ENCODE results near the gene PTPN3. TPM values are rescaled to one million over a fixed set of nuclear protein-coding genes. Genes with fewer than 3 reads are reported as not detected.

PTPN3 gene
- total RNA-seq, 2 donors from 2014 or later: 13.2 to 19.5 TPM

GRCh38 chr9:109475526-109475925 is 22.6 kb downstream of the PTPN3 start:
- Histone ChIP-seq H3K27ac (peak overlapping the region; percentile 42 to 92 (median 88)), H3K36me3 (replicated peaks in 1 of 2; ENCODE audit: insufficient read depth in 1 of 2, low read depth in 2 of 2) (no peaks in the 10 kb centered on the region), H3K27me3 (no peaks in the 10 kb centered on the region), H3K4me3 (no peak overlapping the region), H3K4me1 (peaks cover 67% of the 10 kb centered on the region), H3K9me3 (no peaks in the 10 kb centered on the region)
- intact Hi-C loops (cut with DNase I): no loop called here
- DNase-seq: peak in 3 of 4 donors; percentile 25 to 32 (median 31)
- no peak for ATAC-seq
- WGBS, 2 donors: 37 to 39% methylated on average over 7 of the region's 7 CpGs
- TF ChIP-seq POLR2A (IDR thresholded peaks at IDR 0.05): no peak
- no peak for TF ChIP-seq CTCF (IDR thresholded peaks at IDR 0.05)

GRCh38 chr9:109474944-109475343 is 23.2 kb downstream of the PTPN3 start:
- H3K4me1 ChIP-seq: peaks cover 70% of the 10 kb centered on the region

GRCh38 chr9:109474170-109474569 is 23.9 kb downstream of the PTPN3 start:
- peak overlapping the region; percentile 3 to 90 (median 36) for H3K27ac ChIP-seq
- 76 to 81% methylated on average over 7 of the region's 7 CpGs for WGBS, 2 donors

More at GRCh38 chr9:109474944-109475343, 23.2 kb downstream of the PTPN3 start:
- 65 to 69% methylated on average over 2 of the region's 2 CpGs for WGBS, 2 donors
- Histone ChIP-seq H3K27me3 (no peaks in the 10 kb centered on the region), H3K4me3 (no peak overlapping the region), H3K9me3 (no peaks in the 10 kb centered on the region), H3K36me3 (replicated peaks in 1 of 2; ENCODE audit: insufficient read depth in 1 of 2, low read depth in 2 of 2) (no peaks in the 10 kb centered on the region), H3K27ac (peak overlapping the region; percentile 19 to 90 (median 64))
- intact Hi-C loops (cut with DNase I): no loop called here
- DNase-seq: no peak
- TF ChIP-seq POLR2A (IDR thresholded peaks at IDR 0.05) (no peak), CTCF (IDR thresholded peaks at IDR 0.05) (no peak)
- ATAC-seq: no peak

GRCh38 chr9:109473329-109473728 is 24.8 kb downstream of the PTPN3 start:
- ATAC-seq (no peak), DNase-seq (peak in 1 of 4 donors; percentile 42)
- Histone ChIP-seq H3K27ac (peak overlapping the region in 3 of 4 donors; percentile 27 to 90 (median 45)), H3K4me3 (no peak overlapping the region), H3K9me3 (no peaks in the 10 kb centered on the region), H3K4me1 (peaks cover 74% of the 10 kb centered on the region), H3K27me3 (no peaks in the 10 kb centered on the region), H3K36me3 (replicated peaks in 1 of 2; ENCODE audit: insufficient read depth in 1 of 2, low read depth in 2 of 2) (no peaks in the 10 kb centered on the region)
- intact Hi-C loops (cut with DNase I): no loop called here
- TF ChIP-seq CTCF (IDR thresholded peaks at IDR 0.05): no peak
- TF ChIP-seq POLR2A (IDR thresholded peaks at IDR 0.05): no peak
- 29 to 48% methylated on average over 7 of the region's 7 CpGs for WGBS, 2 donors

More at GRCh38 chr9:109474170-109474569, 23.9 kb downstream of the PTPN3 start:
- H3K4me3 ChIP-seq: no peak overlapping the region
- H3K27me3 ChIP-seq: no peaks in the 10 kb centered on the region
- H3K4me1 ChIP-seq: peaks cover 77% of the 10 kb centered on the region
- H3K36me3 ChIP-seq (replicated peaks in 1 of 2; ENCODE audit: insufficient read depth in 1 of 2, low read depth in 2 of 2): no peaks in the 10 kb centered on the region
- no peak for DNase-seq
- ATAC-seq: no peak
- intact Hi-C loops (cut with DNase I): no loop called here
- no peaks in the 10 kb centered on the region for H3K9me3 ChIP-seq
- TF ChIP-seq POLR2A (IDR thresholded peaks at IDR 0.05) (no peak), CTCF (IDR thresholded peaks at IDR 0.05) (no peak)
